MM.1S (cell line): ENCODE data around the gene EVPL.

Experiments used
- DNase-seq: peaks from one replicate; pipeline ENCODE4 v3.0.0-alpha.2; 2015
- H2AFZ ChIP-seq: fragments of 300-600 bp; sonication (generic); 2 replicates; pipeline ENCODE4 v1.6.0; 2016; ENCODE audit warnings: antibody characterized with exemption, low read length
- H3F3A ChIP-seq: fragments of 300-600 bp; sonication (generic); 2 replicates; pipeline ENCODE4 v1.6.1; 2016; ENCODE audit warnings: mild to moderate bottlenecking, antibody characterized with exemption, low read length, moderate library complexity, mixed read lengths; ENCODE audit not compliant: insufficient read depth
- H3K27ac ChIP-seq: fragments of 300-600 bp; sonication (generic); 2 replicates; pipeline ENCODE4 v1.5.1; 2016; ENCODE audit warnings: mild to moderate bottlenecking, low read length
- H3K27me3 ChIP-seq: fragments of 300-600 bp; sonication (generic); replicated peaks from 2 replicates; pipeline ENCODE4 v1.6.0; 2016; ENCODE audit warnings: low read length; ENCODE audit not compliant: insufficient read depth
- H3K36me3 ChIP-seq: fragments of 300-600 bp; sonication (generic); replicated peaks from 2 replicates; pipeline ENCODE4 v1.6.1; 2016; ENCODE audit warnings: mild to moderate bottlenecking, low read length, mixed read lengths; ENCODE audit not compliant: insufficient read depth
- H3K4me1 ChIP-seq: fragments of 300-600 bp; sonication (generic); 2 replicates; pipeline ENCODE4 v1.6.1; 2016; ENCODE audit warnings: low read length, mixed read lengths
- H3K4me2 ChIP-seq: fragments of 300-600 bp; sonication (generic); 2 replicates; pipeline ENCODE4 v1.6.0; 2016; ENCODE audit warnings: low read depth, low read length
- H3K4me3 ChIP-seq: fragments of 300-600 bp; sonication (generic); 2 replicates; pipeline ENCODE4 v1.5.1; 2016; ENCODE audit warnings: low read length, mixed read lengths
- H3K79me2 ChIP-seq: fragments of 300-600 bp; sonication (generic); 2 replicates; pipeline ENCODE4 v1.6.1; 2016; ENCODE audit warnings: mixed run types, low read length, mixed read lengths
- H3K9ac ChIP-seq: fragments of 300-600 bp; sonication (generic); 2 replicates; pipeline ENCODE4 v1.6.1; 2016; ENCODE audit warnings: low read length, mixed read lengths
- H3K9me2 ChIP-seq: fragments of 300-600 bp; sonication (generic); replicated peaks from 2 replicates; pipeline ENCODE4 v1.6.1; 2016; ENCODE audit warnings: mild to moderate bottlenecking, low read length, mixed read lengths; ENCODE audit not compliant: insufficient read depth
- H3K9me3 ChIP-seq: fragments of 300-600 bp; sonication (generic); replicated peaks from 2 replicates; pipeline ENCODE4 v1.6.1; 2016; ENCODE audit warnings: mild to moderate bottlenecking, low read length, mixed read lengths; ENCODE audit not compliant: insufficient read depth
- H4K20me1 ChIP-seq: fragments of 300-600 bp; sonication (generic); 2 replicates; pipeline ENCODE4 v1.6.1; 2016; ENCODE audit warnings: mild to moderate bottlenecking, low read length, moderate library complexity, mixed read lengths; ENCODE audit not compliant: insufficient read depth
- EZH2 ChIP-seq: fragments of 300-600 bp; sonication (generic); optimal IDR thresholded peaks from 2 replicates; pipeline ENCODE3; 2017; ENCODE audit warnings: low read depth, mild to moderate bottlenecking, antibody characterized with exemption, low read length, mixed read lengths
- EZH2phosphoT487 ChIP-seq: fragments of 300-600 bp; sonication (generic); IDR thresholded peaks from 2 replicates; pipeline ENCODE4 v1.6.1; 2018; ENCODE audit warnings: antibody characterized with exemption, low read length
- TF ChIP-seq, protein P1 (sequence below): fragments of 300-600 bp; sonication (generic); IDR thresholded peaks from 2 replicates; pipeline ENCODE4 v1.5.1; 2016; ENCODE audit warnings: antibody characterized with exemption, low read length, mixed read lengths

Gene EVPL

DNA sequence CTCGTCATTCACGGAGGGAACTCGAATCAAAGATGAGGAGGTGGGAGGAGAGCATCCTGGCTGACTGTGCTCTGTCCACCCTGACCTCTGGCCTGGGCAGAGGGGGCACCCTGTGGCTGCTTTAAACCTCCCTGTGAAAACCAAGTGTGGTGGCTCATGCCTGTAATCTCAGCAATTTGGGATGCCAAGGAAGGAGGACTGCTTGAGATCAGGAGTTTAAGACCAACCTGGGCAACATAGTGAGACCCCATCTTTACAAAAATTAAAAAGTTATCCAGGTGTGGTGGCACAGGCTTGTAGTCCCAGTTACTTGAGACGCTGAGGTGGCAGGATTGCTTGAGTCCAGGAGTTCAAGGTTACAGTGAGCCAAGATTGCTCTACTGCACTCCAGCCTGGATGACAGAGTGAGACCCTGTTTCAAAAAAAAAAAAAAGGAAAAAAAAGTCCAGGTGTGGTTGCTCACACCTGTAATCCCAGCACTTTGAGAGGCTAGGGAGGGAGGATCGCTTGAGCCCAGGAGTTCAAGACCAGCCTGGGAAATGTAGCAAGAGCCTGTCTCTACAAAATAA lies 32.2 kb downstream of the EVPL start:
- no peaks in the 10 kb centered on the region for H3K27me3 ChIP-seq
- H4K20me1 ChIP-seq, result no peaks in the 10 kb centered on the region
- no peak for DNase-seq
- H3K9ac ChIP-seq, result no peak overlapping the region
- no peaks in the 10 kb centered on the region for H3K9me3 ChIP-seq
- no peaks in the 10 kb centered on the region for H3K79me2 ChIP-seq
- H2AFZ ChIP-seq, result no peak overlapping the region
- TF ChIP-seq EZH2 (no peak), EZH2phosphoT487 (no peak)
- no peaks in the 10 kb centered on the region for H3K4me1 ChIP-seq
- no peaks in the 10 kb centered on the region for H3K9me2 ChIP-seq
- no peaks in the 10 kb centered on the region for H3K36me3 ChIP-seq
- H3K4me2 ChIP-seq, result no peak overlapping the region
- H3F3A ChIP-seq, result no peaks in the 10 kb centered on the region
- no peak overlapping the region for H3K4me3 ChIP-seq
- no peak overlapping the region for H3K27ac ChIP-seq

DNA sequence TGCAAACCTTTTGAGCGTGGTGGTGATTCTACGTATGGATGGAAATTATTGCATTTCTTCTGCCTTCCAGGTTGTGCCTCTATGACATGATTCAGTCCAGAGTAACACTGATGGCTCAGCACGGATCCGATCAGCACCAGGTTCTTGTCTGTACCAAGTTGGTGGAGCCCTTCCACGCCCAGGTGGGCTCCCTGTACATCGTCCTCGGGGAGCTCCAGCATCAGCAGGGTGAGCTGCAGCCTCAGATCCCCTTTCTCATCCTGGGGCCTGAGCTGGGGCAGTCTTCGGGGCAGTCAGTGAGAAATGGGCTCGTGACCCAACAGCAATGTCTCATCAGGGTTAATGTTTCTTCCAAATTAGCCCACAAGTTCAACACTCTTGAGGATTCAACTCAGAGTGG lies 35.7 kb downstream of the EVPL start:
- H3F3A ChIP-seq, result no peaks in the 10 kb centered on the region
- no peak overlapping the region for H3K4me2 ChIP-seq
- no peak overlapping the region for H3K9ac ChIP-seq
- H2AFZ ChIP-seq, result no peak overlapping the region
- H3K27me3 ChIP-seq, result no peaks in the 10 kb centered on the region
- no peaks in the 10 kb centered on the region for H3K4me1 ChIP-seq
- H3K79me2 ChIP-seq, result no peaks in the 10 kb centered on the region
- no peak overlapping the region for H3K4me3 ChIP-seq
- H4K20me1 ChIP-seq, result no peaks in the 10 kb centered on the region
- H3K9me3 ChIP-seq, result no peaks in the 10 kb centered on the region
- H3K36me3 ChIP-seq, result no peaks in the 10 kb centered on the region
- DNase-seq, result no peak
- TF ChIP-seq EZH2phosphoT487 (no peak), EZH2 (no peak)
- TF ChIP-seq, protein P1, sequence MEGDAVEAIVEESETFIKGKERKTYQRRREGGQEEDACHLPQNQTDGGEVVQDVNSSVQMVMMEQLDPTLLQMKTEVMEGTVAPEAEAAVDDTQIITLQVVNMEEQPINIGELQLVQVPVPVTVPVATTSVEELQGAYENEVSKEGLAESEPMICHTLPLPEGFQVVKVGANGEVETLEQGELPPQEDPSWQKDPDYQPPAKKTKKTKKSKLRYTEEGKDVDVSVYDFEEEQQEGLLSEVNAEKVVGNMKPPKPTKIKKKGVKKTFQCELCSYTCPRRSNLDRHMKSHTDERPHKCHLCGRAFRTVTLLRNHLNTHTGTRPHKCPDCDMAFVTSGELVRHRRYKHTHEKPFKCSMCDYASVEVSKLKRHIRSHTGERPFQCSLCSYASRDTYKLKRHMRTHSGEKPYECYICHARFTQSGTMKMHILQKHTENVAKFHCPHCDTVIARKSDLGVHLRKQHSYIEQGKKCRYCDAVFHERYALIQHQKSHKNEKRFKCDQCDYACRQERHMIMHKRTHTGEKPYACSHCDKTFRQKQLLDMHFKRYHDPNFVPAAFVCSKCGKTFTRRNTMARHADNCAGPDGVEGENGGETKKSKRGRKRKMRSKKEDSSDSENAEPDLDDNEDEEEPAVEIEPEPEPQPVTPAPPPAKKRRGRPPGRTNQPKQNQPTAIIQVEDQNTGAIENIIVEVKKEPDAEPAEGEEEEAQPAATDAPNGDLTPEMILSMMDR, result no peak
- no peak overlapping the region for H3K27ac ChIP-seq
- H3K9me2 ChIP-seq, result no peaks in the 10 kb centered on the region

DNA sequence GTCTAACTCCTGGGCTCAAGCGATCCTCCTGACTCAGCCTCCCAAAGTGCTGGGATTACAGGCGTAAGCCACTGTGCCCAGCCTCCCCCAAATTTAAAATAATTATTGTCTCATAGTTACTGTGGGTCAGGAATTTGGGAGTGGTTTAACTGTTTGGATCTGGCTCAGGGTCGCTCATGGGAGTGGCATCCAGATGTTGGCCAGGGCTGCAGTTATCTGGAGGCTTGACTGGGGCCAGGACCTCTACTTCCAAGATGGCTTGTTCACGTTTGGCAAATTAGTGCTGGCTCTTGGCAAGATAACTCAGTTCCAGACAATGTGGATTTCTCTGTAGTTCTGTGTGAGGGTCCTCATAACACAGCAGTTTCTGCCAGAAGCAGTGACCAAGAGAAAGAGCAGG lies 40.1 kb downstream of the EVPL start:
- no peaks in the 10 kb centered on the region; the same call in 1 of the 2 replicates for H3K79me2 ChIP-seq
- H4K20me1 ChIP-seq, result no peaks in the 10 kb centered on the region
- no peaks in the 10 kb centered on the region for H3K4me1 ChIP-seq
- no peak overlapping the region for H2AFZ ChIP-seq
- no peaks in the 10 kb centered on the region for H3K9me3 ChIP-seq
- no peak for TF ChIP-seq EZH2
- TF ChIP-seq, protein P1, result no peak
- no peak for TF ChIP-seq EZH2phosphoT487
- H3K9ac ChIP-seq, result no peak overlapping the region
- H3K4me3 ChIP-seq, result no peak overlapping the region
- H3K9me2 ChIP-seq, result no peaks in the 10 kb centered on the region
- DNase-seq, result no peak
- no peaks in the 10 kb centered on the region for H3F3A ChIP-seq
- no peaks in the 10 kb centered on the region for H3K27me3 ChIP-seq
- no peaks in the 10 kb centered on the region for H3K36me3 ChIP-seq
- no peak overlapping the region for H3K4me2 ChIP-seq
- H3K27ac ChIP-seq, result no peak overlapping the region

DNA sequence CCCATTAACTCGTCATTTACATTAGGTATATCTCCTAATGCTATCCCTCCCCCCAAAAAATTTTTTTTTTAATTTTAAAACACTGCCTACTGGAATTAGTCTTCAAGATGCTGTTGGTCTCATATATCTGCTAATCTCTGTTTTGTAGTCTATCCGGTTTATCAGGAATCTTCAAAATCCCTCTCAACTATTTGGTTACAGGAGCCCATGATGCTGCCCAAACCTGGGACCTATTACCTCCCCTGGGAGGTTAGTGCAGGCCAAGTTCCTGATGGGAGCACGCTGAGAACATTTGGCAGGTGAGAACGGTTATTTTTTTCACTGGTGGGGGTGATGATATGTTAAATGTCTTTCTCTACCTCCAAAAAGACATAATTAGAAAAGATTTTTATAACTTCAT lies 41.1 kb downstream of the EVPL start:
- H3K27me3 ChIP-seq, result no peaks in the 10 kb centered on the region
- no peak overlapping the region for H2AFZ ChIP-seq
- no peak overlapping the region for H3K4me2 ChIP-seq
- H3K9me2 ChIP-seq, result no peaks in the 10 kb centered on the region
- H3K4me1 ChIP-seq, result no peaks in the 10 kb centered on the region
- no peak overlapping the region for H3K27ac ChIP-seq
- no peaks in the 10 kb centered on the region for H3K36me3 ChIP-seq
- H3K79me2 ChIP-seq, result no peaks in the 10 kb centered on the region; the same call in 1 of the 2 replicates
- no peak overlapping the region for H3K4me3 ChIP-seq
- H3F3A ChIP-seq, result no peaks in the 10 kb centered on the region
- no peak for TF ChIP-seq EZH2
- TF ChIP-seq EZH2phosphoT487, result no peak
- no peak for DNase-seq
- H4K20me1 ChIP-seq, result no peaks in the 10 kb centered on the region
- no peak overlapping the region for H3K9ac ChIP-seq
- no peaks in the 10 kb centered on the region for H3K9me3 ChIP-seq
